ENCODE results near the gene STX8.
"Not testable (repeated sequence)": the region's sequence is repeated elsewhere in the genome, so short reads cannot be mapped to it uniquely, and the experiment has no call there.

STX8 gene

DNA sequence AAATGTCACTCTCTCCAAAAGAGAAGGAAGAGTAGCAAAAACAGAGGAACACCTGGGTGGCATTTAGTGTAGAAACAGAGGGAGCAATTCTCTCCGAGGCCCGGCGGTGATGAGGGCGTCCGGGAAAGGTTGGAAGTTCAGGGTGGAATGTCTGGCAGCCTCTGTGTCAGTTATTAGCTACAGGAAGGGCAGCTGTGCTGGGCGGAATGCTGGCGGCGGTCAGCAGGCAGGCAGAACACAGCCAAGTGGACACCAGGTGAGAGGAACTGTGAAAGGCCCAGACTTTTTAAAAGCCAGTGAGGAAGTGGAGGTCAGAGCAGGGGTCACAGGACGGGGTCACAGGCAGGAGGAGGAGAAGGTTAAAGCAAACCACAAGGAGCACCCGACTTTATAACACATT lies 316.2 kb downstream of the STX8 start:
- ChIA-PET CTCF (interaction anchor here (1.6 kb wide), 1 partner anchor 261 kb away, joined by 4 read pairs; no protein-coding TSS in a partner anchor), POLR2A (no interaction called here)
- DNase-seq (ENCODE audit: low read depth, low spot score) = no peak
- TF ChIP-seq, protein P1, sequence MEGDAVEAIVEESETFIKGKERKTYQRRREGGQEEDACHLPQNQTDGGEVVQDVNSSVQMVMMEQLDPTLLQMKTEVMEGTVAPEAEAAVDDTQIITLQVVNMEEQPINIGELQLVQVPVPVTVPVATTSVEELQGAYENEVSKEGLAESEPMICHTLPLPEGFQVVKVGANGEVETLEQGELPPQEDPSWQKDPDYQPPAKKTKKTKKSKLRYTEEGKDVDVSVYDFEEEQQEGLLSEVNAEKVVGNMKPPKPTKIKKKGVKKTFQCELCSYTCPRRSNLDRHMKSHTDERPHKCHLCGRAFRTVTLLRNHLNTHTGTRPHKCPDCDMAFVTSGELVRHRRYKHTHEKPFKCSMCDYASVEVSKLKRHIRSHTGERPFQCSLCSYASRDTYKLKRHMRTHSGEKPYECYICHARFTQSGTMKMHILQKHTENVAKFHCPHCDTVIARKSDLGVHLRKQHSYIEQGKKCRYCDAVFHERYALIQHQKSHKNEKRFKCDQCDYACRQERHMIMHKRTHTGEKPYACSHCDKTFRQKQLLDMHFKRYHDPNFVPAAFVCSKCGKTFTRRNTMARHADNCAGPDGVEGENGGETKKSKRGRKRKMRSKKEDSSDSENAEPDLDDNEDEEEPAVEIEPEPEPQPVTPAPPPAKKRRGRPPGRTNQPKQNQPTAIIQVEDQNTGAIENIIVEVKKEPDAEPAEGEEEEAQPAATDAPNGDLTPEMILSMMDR (IDR thresholded peaks at IDR 0.05; ENCODE audit: insufficient read depth, low read length, missing control alignments) = no peak
- no peak overlapping the region for H3K4me3 ChIP-seq (ENCODE audit: low read depth, low read length)

DNA sequence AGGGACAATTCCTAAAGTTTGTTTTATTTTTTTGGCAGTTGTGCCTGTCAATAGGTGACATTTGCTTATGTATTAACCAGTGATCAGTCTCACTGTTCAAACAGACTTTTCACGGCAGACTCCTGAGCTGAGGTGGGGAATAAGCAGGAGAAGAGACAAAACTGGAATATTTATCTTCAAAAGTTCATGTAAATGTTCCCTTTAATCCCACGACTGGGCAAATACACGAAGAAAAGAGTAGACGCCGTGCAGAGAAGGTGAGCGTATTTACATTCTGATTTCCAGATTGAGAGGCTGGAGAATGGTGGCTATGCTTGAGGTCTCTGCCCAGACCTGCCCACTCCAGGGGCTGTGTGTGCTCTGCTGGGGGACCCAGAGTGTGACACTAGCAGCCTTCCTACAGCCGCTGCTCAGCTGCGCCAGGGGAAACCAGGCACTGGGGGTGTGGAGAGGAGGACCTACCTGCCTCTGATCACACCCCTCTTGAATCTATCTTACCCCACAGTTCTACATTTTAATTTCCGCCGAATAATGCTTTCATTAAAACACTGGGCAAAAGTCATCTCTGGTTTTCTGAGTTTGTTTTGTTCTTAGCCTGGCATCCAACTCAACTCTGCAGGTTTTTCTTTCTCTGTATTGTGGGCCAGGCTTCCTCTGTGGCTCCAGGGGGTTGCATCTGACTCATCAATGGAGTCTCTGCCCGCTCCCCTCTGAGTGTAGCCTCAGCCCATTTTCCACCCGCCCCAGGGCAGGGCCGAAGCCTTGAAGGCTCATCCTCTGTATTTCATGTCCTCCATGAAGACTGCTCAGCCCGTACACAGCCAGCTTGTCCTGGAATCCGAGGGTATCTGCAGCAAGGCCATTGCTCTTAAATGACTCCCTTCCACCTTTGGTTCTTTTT lies 317.3 kb downstream of the STX8 start:
- ChIA-PET CTCF (interaction anchor here (1.0 to 1.6 kb wide), 2 partner anchors 31 to 262 kb away, joined by 3 to 4 read pairs; no protein-coding TSS in a partner anchor), POLR2A (no interaction called here)
- no peak overlapping the region for H3K4me3 ChIP-seq (ENCODE audit: low read depth, low read length)
- no peak for DNase-seq (ENCODE audit: low read depth, low spot score)
- TF ChIP-seq, protein P1 (IDR thresholded peaks at IDR 0.05; ENCODE audit: insufficient read depth, low read length, missing control alignments) = no peak

DNA sequence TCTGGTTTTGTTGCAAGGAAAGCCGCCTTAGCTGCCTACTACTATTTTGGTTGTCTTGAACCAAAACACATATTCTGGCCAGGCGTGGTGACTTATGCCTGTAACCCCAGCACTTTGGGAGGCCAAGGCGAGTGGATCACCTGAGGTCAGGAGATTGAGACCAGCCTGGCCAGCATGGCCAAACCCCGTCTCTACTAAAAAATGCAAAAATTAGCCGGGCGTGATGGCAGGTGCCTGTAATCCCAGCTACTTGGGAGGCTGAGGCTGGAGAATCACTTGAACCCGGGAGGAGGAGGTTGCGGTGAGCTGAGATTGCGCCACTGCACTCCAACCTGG lies 318.0 kb downstream of the STX8 start:
- H3K4me3 ChIP-seq (ENCODE audit: low read depth, low read length); POLR2A ChIA-PET; DNase-seq (ENCODE audit: low read depth, low spot score): not testable (repeated sequence)
- CTCF ChIA-PET = interaction anchor here (1.0 to 1.6 kb wide), 2 partner anchors 32 to 263 kb away, joined by 3 to 4 read pairs; no protein-coding TSS in a partner anchor

DNA sequence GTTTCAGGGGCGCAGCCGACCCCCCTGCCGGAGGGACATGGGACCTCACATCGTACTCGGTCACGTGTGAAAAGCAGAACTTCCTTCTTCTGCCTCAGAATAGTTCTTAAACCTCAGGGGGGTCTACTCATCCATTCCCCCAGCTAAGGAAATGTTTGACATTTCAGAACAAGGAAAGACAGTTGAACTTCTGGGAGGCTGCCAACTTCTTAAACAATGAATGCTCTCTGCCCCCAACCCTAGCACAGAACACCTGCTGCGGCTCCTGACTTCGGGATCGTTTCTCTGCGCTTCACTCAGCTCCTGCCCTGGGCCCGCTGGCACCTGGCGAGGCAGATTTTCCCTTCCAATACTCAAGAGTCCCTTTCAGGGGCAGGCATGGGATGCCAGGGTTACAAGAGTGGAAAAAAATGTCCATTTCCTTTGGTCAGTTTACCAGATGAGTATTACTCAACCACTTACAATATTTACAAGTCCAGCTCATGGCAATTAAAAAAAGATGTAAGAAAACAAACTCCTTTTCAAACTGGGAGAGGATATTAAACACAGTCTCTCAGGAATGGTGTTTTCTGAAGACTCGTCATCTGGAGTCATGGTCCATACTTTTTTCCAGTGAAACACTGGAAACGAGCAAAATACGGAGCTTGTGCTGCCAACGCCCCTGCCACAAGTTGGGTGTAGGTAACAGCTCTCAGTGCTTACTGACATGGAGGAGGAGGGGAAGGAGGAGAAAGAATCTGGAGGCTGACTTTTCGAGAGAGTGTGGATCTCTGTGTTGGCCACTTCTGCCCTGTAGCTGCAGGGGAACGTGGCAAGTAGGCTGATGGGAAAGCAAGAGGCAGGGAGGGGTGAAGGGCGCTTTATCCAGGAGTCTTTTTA lies 318.6 kb downstream of the STX8 start:
- no peak overlapping the region for H3K4me3 ChIP-seq (ENCODE audit: low read depth, low read length)
- TF ChIP-seq, protein P1 (IDR thresholded peaks at IDR 0.05; ENCODE audit: insufficient read depth, low read length, missing control alignments) = no peak
- ChIA-PET CTCF (interaction anchor here (1.0 kb wide), 1 partner anchor 32 kb away, joined by 3 read pairs; no protein-coding TSS in a partner anchor), POLR2A (no interaction called here)
- DNase-seq (ENCODE audit: low read depth, low spot score) = no peak

DNA sequence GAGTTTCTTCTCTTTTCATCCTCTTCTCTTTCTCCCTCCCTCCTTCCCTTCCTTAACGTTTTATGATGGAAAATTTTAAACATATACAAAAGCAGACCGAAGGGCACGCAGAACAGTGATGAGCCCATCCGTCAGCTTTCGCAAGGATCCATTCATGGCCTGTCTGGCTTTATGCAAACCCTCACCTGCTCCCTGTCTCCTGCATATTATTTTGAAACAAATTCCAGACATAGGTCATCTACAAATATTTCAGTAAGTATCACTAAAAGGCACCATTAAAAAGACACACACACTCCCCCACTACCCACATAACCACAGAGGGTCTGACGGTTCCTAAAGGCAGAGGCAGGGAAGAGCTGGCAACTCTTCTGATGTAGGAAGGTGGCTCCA lies 319.3 kb downstream of the STX8 start:
- TF ChIP-seq, protein P1 (IDR thresholded peaks at IDR 0.05; ENCODE audit: insufficient read depth, low read length, missing control alignments) = no peak
- no peak overlapping the region for H3K4me3 ChIP-seq (ENCODE audit: low read depth, low read length)
- DNase-seq (ENCODE audit: low read depth, low spot score) = no peak
- CTCF ChIA-PET = no interaction called here
- POLR2A ChIA-PET = no interaction called here

DNA sequence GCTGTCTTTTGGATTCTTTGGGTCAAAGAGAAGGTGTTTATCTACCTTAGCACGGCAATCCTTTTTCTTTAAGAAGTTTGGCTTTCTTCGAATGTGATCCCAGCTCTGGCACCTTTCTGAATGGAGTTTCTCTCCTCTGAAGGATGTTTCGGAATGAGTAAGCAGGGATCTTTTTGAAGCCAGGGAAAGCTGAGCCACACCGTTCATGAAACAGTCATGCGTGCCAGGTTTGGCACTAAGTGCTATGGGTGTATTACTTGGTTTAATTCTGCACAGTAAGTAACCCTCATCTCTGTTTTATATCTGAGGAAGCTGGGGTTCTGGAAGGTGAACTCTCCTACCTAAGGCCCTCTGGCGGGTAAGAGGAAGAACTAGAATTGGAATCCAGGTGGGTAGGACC lies 319.8 kb downstream of the STX8 start:
- ChIA-PET POLR2A (no interaction called here), CTCF (no interaction called here)
- no peak for DNase-seq (ENCODE audit: low read depth, low spot score)
- H3K4me3 ChIP-seq (ENCODE audit: low read depth, low read length) = no peak overlapping the region
- TF ChIP-seq, protein P1 (IDR thresholded peaks at IDR 0.05; ENCODE audit: insufficient read depth, low read length, missing control alignments) = no peak

Measured in AG04449 (cell line).